HFF-Myc (cell line): ENCODE measurements around the gene CADM1.
A peak's percentile ranks its signal among the peaks of the same experiment; 100 is the strongest.

Experiments used
- DNase-seq: peaks from one replicate; pipeline ENCODE4 v3.0.0-alpha.2; 2011; ENCODE audit warnings: low read depth; ENCODE audit errors: extremely low read depth
- H3K4me3 ChIP-seq: replicated peaks from 2 replicates; pipeline ENCODE4 v1.5.1; 2011; ENCODE audit warnings: low read depth, mild to moderate bottlenecking, control low read depth, low read length
- CTCF ChIP-seq: IDR thresholded peaks from 2 replicates; pipeline ENCODE4 v1.5.1; 2012; ENCODE audit warnings: mild to moderate bottlenecking, low read depth, low read length, control low read depth; ENCODE audit errors: missing control alignments

CADM1 gene

GRCh38 chr11:115504276-115505158 is at the start of gene CADM1:
TSS of gene CADM1 (minus strand) at chr11:115504415.
- TF ChIP-seq CTCF: peak; percentile 65
- H3K4me3 ChIP-seq: peak within 1 kb of the TSS; percentile 53
- peak; percentile 61 for DNase-seq

GRCh38 chr11:115552773-115553438 is 48.7 kb upstream of the CADM1 start:
- DNase-seq: no peak
- TF ChIP-seq CTCF: no peak
- H3K4me3 ChIP-seq: no peak overlapping the region

GRCh38 chr11:115552151-115552772 is 48.0 kb upstream of the CADM1 start:
- no peak overlapping the region for H3K4me3 ChIP-seq
- DNase-seq: no peak

GRCh38 chr11:115550291-115551059 is 46.3 kb upstream of the CADM1 start:
- no peak for TF ChIP-seq CTCF
- no peak for DNase-seq
- no peak overlapping the region for H3K4me3 ChIP-seq

More at GRCh38 chr11:115552151-115552772, 48.0 kb upstream of the CADM1 start:
- no peak for TF ChIP-seq CTCF

- H3K4me3 ChIP-seq: no peak overlapping the region
- no peak for TF ChIP-seq CTCF
- no peak for DNase-seq
Measured at GRCh38 chr11:115548878-115549528, 44.8 kb upstream of the CADM1 start.
